Mesendoderm (in vitro differentiated cells): ENCODE measurements around the gene RBM48.

Experiments used
- DNase-seq: peaks from one replicate; pipeline ENCODE4 v3.0.0; 2013
- H2AK5ac ChIP-seq: 2 replicates; pipeline ENCODE4 v1.6.1; 2013; ENCODE audit warnings: low read length, inconsistent platforms
- H2BK120ac ChIP-seq: 2 replicates; pipeline ENCODE4 v1.6.1; 2013; ENCODE audit warnings: low read depth, mild to moderate bottlenecking, low read length, moderate library complexity, mixed read lengths
- H2BK15ac ChIP-seq: replicated peaks from 2 replicates; pipeline ENCODE4 v1.6.1; 2013; ENCODE audit warnings: low read depth, mild to moderate bottlenecking, moderate library complexity
- H2BK5ac ChIP-seq: 2 replicates; pipeline ENCODE4 v1.6.1; 2013; ENCODE audit warnings: low read length, inconsistent platforms
- H3K18ac ChIP-seq: 2 replicates; pipeline ENCODE4 v1.6.1; 2013; ENCODE audit warnings: mild to moderate bottlenecking, low read length, mixed read lengths
- H3K23ac ChIP-seq: one replicate; pipeline ENCODE4 v1.6.1; 2013; ENCODE audit warnings: low read length
- H3K27ac ChIP-seq: 2 replicates; pipeline ENCODE4 v1.5.1; 2013; ENCODE audit warnings: low read depth, mild to moderate bottlenecking, inconsistent platforms, low read length, moderate library complexity
- H3K27me3 ChIP-seq: 2 replicates; pipeline ENCODE4 v1.6.1; 2013; ENCODE audit warnings: low read length, control low read depth, mild to moderate bottlenecking, inconsistent platforms; ENCODE audit not compliant: insufficient read depth, poor library complexity
- H3K36me3 ChIP-seq: 2 replicates; pipeline ENCODE4 v1.6.1; 2013; ENCODE audit warnings: low read length, inconsistent platforms; ENCODE audit not compliant: control insufficient read depth, insufficient read depth
- H3K4ac ChIP-seq: one replicate; pipeline ENCODE4 v1.6.1; 2013; ENCODE audit warnings: low read depth, mild to moderate bottlenecking, low read length, moderate library complexity
- H3K4me1 ChIP-seq: 2 replicates; pipeline ENCODE4 v1.6.1; 2013; ENCODE audit warnings: low read depth, low read length, inconsistent platforms; ENCODE audit not compliant: control insufficient read depth
- H3K4me2 ChIP-seq: 2 replicates; pipeline ENCODE4 v1.6.1; 2013; ENCODE audit warnings: low read length
- H3K4me3 ChIP-seq: 2 replicates; pipeline ENCODE4 v1.5.1; 2013; ENCODE audit warnings: mild to moderate bottlenecking, low read length
- H3K56ac ChIP-seq: one replicate; pipeline ENCODE4 v1.6.1; 2013; ENCODE audit warnings: low read length
- H3K79me1 ChIP-seq: 2 replicates; pipeline ENCODE4 v1.6.1; 2013; ENCODE audit warnings: low read length, inconsistent platforms
- H3K79me2 ChIP-seq: 2 replicates; pipeline ENCODE4 v1.6.1; 2013; ENCODE audit warnings: mild to moderate bottlenecking, low read length; ENCODE audit not compliant: control insufficient read depth, insufficient read depth
- H3K9ac ChIP-seq: 2 replicates; pipeline ENCODE4 v1.6.1; 2013; ENCODE audit warnings: low read length, inconsistent platforms
- H4K5ac ChIP-seq: one replicate; pipeline ENCODE4 v1.6.1; 2013; ENCODE audit warnings: low read length
- H4K8ac ChIP-seq: one replicate; pipeline ENCODE4 v1.6.1; 2013; ENCODE audit warnings: low read depth, mild to moderate bottlenecking, control low read depth, low read length, moderate library complexity
- WGBS: extraction: QIAGEN DNeasy Blood & Tissue Kit; methylation state at CpG from one replicate; pipeline ENCODE4 v1.1.7; 2013; ENCODE audit warnings: low lambda C conversion rate, missing lambda C conversion rate; ENCODE audit not compliant: insufficient coverage; ENCODE audit errors: extremely low coverage; 5-methylcytosine and 5-hydroxymethylcytosine counted together

The RBM48 gene

GRCh38 chr7:92586403-92586802 lies 57.8 kb downstream of the RBM48 start:
- no peaks in the 10 kb centered on the region for H3K36me3 ChIP-seq
- no peak overlapping the region for H4K5ac ChIP-seq
- H3K4me2 ChIP-seq: no peak overlapping the region
- H3K27ac ChIP-seq: no peak overlapping the region
- no peak overlapping the region for H3K4me3 ChIP-seq
- H3K23ac ChIP-seq: no peak overlapping the region
- H3K79me2 ChIP-seq: peaks cover 57% of the 10 kb centered on the region
- peaks cover 3% of the 10 kb centered on the region for H3K27me3 ChIP-seq
- no peak overlapping the region for H2BK120ac ChIP-seq
- H3K4me1 ChIP-seq: no peaks in the 10 kb centered on the region
- DNase-seq: no peak
- H2BK15ac ChIP-seq: no peak overlapping the region
- no peak overlapping the region for H3K56ac ChIP-seq
- H3K4ac ChIP-seq: no peak overlapping the region
- no peak overlapping the region for H2BK5ac ChIP-seq
- peaks cover 5% of the 10 kb centered on the region for H3K79me1 ChIP-seq
- no peak overlapping the region for H3K18ac ChIP-seq
- no peak overlapping the region for H3K9ac ChIP-seq
- no peak overlapping the region for H4K8ac ChIP-seq
- no peak overlapping the region for H2AK5ac ChIP-seq

GRCh38 chr7:92586841-92587240 lies 58.2 kb downstream of the RBM48 start:
- Histone ChIP-seq H4K5ac (no peak overlapping the region), H2BK5ac (no peak overlapping the region), H3K79me1 (peaks cover 5% of the 10 kb centered on the region), H3K9ac (no peak overlapping the region), H3K4me3 (no peak overlapping the region), H2BK120ac (no peak overlapping the region), H3K4ac (no peak overlapping the region), H3K4me1 (no peaks in the 10 kb centered on the region), H3K4me2 (no peak overlapping the region), H3K79me2 (peaks cover 55% of the 10 kb centered on the region), H3K36me3 (no peaks in the 10 kb centered on the region), H3K18ac (no peak overlapping the region), H3K27ac (no peak overlapping the region), H2AK5ac (no peak overlapping the region), H3K56ac (no peak overlapping the region), H3K23ac (no peak overlapping the region), H3K27me3 (peaks cover 3% of the 10 kb centered on the region), H2BK15ac (no peak overlapping the region), H4K8ac (no peak overlapping the region)
- DNase-seq: no peak
- WGBS: no CpG with 5 or more reads among the region's 4 CpGs
